Stimulated activated naive CD8-positive, alpha-beta T cell treated with anti-CD3 and anti-CD28 coated beads, Interleukin-15, Interleukin-2, amounts not matched to agents 100 ng/mL and 50 ng/mL, for 24 hours (primary cell): ENCODE measurements around the gene KRIT1.
"Not testable (repeated sequence)": the region's sequence is repeated elsewhere in the genome, so short reads cannot be mapped to it uniquely, and the experiment has no call there.

Experiments used
- H3K27ac Mint-ChIP-seq: one replicate; pipeline ENCODE4 v1.8.0; 2021; ENCODE audit warnings: mild to moderate bottlenecking, mixed read lengths
- H3K27me3 Mint-ChIP-seq: one replicate; pipeline ENCODE4 v1.8.0; 2021; ENCODE audit warnings: mixed read lengths
- H3K36me3 Mint-ChIP-seq: one replicate; pipeline ENCODE4 v1.8.0; 2021; ENCODE audit warnings: low read depth, mixed read lengths
- H3K4me1 Mint-ChIP-seq: one replicate; pipeline ENCODE4 v1.8.0; 2021; ENCODE audit warnings: low read depth, mixed read lengths
- H3K4me3 Mint-ChIP-seq: one replicate; pipeline ENCODE4 v1.8.0; 2021; ENCODE audit warnings: mild to moderate bottlenecking, mixed read lengths
- H3K9me3 Mint-ChIP-seq: one replicate; pipeline ENCODE4 v1.8.0; 2021; ENCODE audit warnings: mixed read lengths

The KRIT1 gene

DNA sequence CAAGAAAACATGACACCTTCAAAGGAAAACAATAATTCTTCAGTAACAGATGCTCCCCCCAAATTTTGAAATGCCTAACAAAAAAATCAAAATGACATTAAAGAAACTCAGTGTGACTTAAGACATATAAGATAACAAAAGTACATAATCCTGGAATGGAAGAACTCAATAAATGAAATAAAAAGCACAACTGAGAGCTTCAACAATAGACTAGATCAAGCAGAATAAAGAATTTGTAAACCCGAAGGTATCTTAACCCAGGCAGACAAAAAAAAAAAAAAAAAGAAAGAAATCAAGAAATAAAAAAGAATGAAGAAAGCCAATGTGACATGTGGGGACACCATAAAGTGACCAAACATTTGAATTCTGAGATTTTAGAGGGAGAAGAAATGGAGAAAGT, 39.0 kb downstream of the KRIT1 start:
- H3K36me3 Mint-ChIP-seq, result peaks cover 84% of the 10 kb centered on the region
- H3K9me3 Mint-ChIP-seq, result peaks cover 14% of the 10 kb centered on the region
- H3K27ac Mint-ChIP-seq, result no peak overlapping the region
- peaks cover 16% of the 10 kb centered on the region for H3K4me1 Mint-ChIP-seq
- H3K27me3 Mint-ChIP-seq, result no peaks in the 10 kb centered on the region
- no peak overlapping the region for H3K4me3 Mint-ChIP-seq

DNA sequence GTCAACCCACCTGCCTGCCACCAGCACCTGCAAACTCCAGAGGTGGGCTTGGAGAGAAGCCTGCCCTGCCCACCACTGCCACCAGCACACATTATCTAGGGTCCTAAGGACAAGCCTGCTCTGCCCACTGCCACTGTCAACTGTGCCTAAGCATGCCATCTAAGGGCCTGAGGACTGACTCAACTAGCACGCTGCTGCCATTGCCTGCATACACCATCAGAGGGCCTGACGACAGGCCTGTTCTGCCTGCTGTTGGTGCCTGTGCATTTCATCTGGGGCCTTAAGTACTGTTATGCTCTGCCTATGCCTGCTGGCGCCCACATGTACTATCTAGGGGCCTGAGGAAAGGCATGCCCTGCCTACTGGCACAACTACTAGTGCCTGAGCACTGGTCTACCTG, 39.7 kb downstream of the KRIT1 start:
- H3K9me3 Mint-ChIP-seq, result peaks cover 14% of the 10 kb centered on the region
- H3K36me3 Mint-ChIP-seq, result peaks cover 81% of the 10 kb centered on the region
- H3K27me3 Mint-ChIP-seq, result no peaks in the 10 kb centered on the region

DNA sequence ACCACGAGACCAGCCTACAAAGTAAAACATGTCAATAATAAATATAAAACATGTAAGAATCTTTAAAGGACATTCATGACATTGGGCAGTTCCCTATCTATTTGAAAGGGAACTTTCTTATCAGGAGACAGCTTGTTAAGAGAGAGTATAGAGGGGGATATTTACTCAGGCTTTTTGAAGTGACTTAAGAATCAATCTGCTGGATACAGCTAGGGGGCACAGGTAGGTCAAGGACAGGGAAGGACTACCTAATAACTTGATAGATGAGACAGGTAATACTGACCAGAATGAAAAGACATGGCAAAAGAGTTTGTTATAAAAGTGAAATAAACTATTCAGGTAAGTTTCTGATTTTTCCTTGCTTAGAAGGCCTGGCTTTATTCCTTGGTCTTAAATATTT, 44.9 kb downstream of the KRIT1 start:
- Mint-ChIP-seq H3K4me3 (no peak overlapping the region), H3K9me3 (no peaks in the 10 kb centered on the region), H3K27ac (no peak overlapping the region), H3K27me3 (no peaks in the 10 kb centered on the region), H3K4me1 (no peaks in the 10 kb centered on the region), H3K36me3 (peaks cover 65% of the 10 kb centered on the region)

More for the DNA sequence above, 39.7 kb downstream of the KRIT1 start:
- Mint-ChIP-seq H3K27ac (no peak overlapping the region), H3K4me1 (peaks cover 16% of the 10 kb centered on the region), H3K4me3 (no peak overlapping the region)

DNA sequence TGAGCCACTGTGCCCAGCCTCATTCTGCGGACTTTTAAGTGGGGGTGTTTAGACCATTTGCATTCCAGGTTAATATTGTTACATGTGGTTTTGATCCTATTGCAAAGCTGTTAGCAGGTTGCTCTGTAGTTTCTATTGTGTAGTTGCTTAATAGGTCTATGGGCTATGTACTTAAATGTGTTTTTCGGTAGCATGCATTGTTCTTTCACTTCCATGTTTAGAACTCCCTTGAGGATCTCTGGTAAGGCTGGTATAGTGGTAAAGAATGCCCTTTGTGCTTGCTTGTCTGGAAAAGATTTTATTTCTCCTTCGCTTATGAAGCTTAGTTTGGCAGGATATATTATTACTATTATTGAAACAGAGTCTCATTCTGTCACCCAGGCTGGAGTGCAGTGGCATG, 53.4 kb downstream of the KRIT1 start:
- Mint-ChIP-seq H3K9me3 (peaks cover 12% of the 10 kb centered on the region), H3K36me3 (peaks cover 37% of the 10 kb centered on the region), H3K27ac (no peak overlapping the region), H3K4me3 (no peak overlapping the region), H3K27me3 (no peaks in the 10 kb centered on the region), H3K4me1 (no peaks in the 10 kb centered on the region)

DNA sequence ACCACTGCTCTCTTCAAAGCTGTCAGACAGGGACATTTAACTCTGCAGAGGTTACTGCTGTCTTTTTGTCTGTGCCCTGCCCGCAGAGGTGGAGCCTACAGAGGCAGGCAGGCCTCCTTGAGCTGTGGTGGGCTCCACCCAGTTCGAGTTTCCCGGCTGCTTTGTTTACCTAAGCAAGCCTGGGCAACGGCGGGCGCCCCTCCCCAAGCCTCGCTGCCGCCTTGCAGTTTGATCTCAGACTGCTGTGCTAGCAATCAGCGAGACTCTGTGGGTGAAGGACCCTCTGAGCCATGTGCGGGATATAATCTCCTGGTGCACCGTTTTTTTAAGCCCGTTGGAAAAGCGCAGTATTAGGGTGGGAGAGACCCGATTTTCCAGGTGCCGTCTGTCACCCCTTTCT, 56.5 kb downstream of the KRIT1 start:
- H3K4me1 Mint-ChIP-seq, H3K4me3 Mint-ChIP-seq, H3K27me3 Mint-ChIP-seq, H3K27ac Mint-ChIP-seq: not testable (repeated sequence)
- Mint-ChIP-seq H3K36me3 (peaks cover 23% of the 10 kb centered on the region), H3K9me3 (peaks cover 12% of the 10 kb centered on the region)

DNA sequence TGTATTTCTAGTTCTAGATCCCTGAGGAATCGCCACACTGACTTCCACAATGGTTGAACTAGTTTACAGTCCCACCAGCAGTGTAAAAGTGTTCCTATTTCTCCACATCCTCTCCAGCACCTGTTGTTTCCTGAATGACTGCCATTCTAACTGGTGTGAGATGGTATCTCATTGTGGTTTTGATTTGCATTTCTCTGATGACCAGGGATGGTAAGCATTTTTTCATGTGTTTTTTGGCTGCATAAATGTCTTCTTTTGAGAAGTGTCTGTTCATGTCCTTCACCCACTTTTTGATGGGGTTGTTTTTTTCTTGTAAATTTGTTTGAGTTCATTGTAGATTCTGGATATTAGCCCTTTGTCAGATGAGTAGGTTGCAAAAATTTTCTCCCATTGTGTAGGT, 61.4 kb downstream of the KRIT1 start:
- not testable (repeated sequence) for H3K27ac Mint-ChIP-seq, H3K36me3 Mint-ChIP-seq, H3K27me3 Mint-ChIP-seq, H3K4me3 Mint-ChIP-seq, H3K4me1 Mint-ChIP-seq, H3K9me3 Mint-ChIP-seq

DNA sequence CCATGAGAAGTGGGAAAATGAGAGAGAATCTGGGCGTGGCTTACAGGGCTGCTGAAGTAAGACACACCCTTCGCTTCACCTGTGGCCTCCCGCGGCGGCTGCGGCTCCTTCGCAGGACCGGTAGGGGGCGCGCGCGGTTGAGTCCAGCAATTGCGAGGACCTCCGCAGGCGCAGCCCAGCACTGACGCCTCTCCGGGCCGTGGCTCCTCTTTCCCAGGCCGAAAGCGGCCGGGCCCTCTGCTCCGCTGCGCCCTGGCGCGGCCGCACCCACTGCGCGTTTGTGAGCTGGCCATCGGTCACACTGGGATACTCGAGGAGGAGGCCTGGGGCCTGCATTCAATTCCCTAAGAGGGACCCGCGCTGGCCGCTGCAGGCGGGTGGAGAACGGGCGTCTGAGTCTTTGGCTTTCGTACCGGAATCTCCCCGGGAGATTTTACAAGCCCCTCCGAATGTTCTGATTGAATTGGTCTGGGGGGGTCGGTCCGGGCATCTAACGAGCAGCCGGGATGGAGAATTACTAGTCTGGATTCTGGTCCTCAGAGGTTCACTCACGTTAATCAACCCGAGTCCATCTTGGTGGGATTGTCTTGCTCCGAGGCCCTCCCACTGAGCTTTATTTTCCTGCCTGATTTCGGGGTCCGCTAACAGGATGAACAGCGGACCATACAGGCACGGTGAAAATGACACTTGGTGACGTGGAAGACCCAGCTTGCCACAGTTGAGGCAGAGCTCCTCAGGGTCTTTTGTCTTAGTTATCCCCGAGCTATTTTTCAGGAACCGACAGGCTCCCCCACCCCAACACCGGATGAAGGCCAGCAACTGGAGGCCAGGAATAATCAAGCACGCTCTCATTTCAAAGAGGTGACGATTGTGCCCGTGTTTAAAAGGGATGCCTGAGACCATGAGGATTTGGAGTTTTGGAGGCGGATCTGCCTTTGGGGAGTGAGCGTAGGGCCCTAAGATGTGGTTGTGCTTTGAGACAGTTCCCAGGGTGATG, 66.5 kb downstream of the KRIT1 start, which contains the start of gene LRRD1:
Gene LRRD1, minus strand, starts transcription at position 215 of the 997 bp plus-strand sequence. CDS start 13,940 bp downstream, outside the sequence.
- Mint-ChIP-seq H3K36me3 (no peaks in the 10 kb centered on the region), H3K4me3 (peak within 1 kb of the TSS; percentile 75), H3K27me3 (peaks cover 11% of the 10 kb centered on the region), H3K4me1 (peaks cover 7% of the 10 kb centered on the region), H3K9me3 (no peaks in the 10 kb centered on the region), H3K27ac (no peak within 1 kb of the TSS)

DNA sequence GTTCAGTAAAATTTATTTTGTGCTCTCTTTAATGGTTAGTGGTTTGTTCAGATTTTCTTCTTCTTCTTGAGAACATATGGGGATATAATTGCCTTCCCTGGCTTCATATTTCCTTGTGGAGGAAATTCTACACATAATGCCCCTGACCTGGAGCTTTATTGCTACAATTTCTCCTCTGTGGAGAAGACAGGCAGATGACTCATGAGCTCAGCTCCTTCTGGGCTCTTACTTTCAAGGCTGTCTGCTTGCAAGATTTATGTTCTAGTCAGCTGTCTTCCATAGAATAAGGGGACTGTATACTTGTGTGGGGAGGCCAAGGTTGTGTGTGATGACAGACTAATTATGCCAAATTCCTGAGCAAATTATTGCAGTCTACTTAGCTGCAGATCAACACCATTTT, 68.4 kb downstream of the KRIT1 start:
- H3K27me3 Mint-ChIP-seq, result peaks cover 15% of the 10 kb centered on the region
- no peaks in the 10 kb centered on the region for H3K9me3 Mint-ChIP-seq
- H3K4me1 Mint-ChIP-seq, result peaks cover 7% of the 10 kb centered on the region
- no peak overlapping the region for H3K27ac Mint-ChIP-seq
- no peak overlapping the region for H3K4me3 Mint-ChIP-seq
- no peaks in the 10 kb centered on the region for H3K36me3 Mint-ChIP-seq

DNA sequence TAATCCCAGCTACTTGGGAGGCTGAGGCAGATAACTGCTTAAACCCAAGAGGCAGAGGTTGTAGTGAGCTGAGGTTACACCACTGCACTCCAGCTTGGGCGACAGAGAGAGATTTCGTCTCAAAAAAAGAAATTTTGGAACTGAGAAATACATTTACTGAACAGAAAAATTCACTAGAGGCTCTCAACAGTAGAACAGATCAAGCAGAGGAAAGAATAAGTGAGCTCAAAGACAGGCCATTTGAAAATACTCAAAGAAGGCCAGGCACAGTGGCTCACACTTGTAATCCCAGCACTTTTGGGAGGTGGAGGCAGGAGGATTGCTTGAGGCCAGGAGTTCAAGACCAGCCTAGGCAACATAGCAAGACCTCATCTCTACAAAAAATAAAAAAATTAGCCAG, 76.2 kb downstream of the KRIT1 start:
- H3K4me1 Mint-ChIP-seq, result not testable (repeated sequence)

DNA sequence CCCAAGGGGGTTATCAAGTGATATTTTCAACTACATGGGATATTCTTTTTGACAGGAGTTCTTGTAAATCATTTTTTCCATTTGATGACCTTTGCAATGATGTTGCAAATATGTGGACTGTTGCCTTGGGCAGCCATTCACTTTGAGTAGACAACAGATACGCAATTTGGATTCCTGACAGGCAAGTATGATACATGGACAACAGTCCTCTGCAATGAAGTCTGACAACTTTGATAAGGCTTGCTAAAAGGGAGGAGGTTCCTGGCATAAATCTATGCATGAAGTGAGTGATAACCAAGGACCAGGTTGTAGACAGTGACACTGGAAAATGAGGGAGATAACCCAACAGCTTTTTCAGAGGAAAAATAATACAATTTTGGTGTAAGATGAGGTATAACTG, 84.4 kb downstream of the KRIT1 start:
- no peaks in the 10 kb centered on the region for H3K36me3 Mint-ChIP-seq
- no peaks in the 10 kb centered on the region for H3K4me1 Mint-ChIP-seq
- H3K27me3 Mint-ChIP-seq, result peaks cover 6% of the 10 kb centered on the region
- no peak overlapping the region for H3K27ac Mint-ChIP-seq
- H3K9me3 Mint-ChIP-seq, result no peaks in the 10 kb centered on the region
- H3K4me3 Mint-ChIP-seq, result no peak overlapping the region

More for the DNA sequence above, 76.2 kb downstream of the KRIT1 start:
- H3K27me3 Mint-ChIP-seq, H3K27ac Mint-ChIP-seq, H3K4me3 Mint-ChIP-seq, H3K9me3 Mint-ChIP-seq, H3K36me3 Mint-ChIP-seq: not testable (repeated sequence)

DNA sequence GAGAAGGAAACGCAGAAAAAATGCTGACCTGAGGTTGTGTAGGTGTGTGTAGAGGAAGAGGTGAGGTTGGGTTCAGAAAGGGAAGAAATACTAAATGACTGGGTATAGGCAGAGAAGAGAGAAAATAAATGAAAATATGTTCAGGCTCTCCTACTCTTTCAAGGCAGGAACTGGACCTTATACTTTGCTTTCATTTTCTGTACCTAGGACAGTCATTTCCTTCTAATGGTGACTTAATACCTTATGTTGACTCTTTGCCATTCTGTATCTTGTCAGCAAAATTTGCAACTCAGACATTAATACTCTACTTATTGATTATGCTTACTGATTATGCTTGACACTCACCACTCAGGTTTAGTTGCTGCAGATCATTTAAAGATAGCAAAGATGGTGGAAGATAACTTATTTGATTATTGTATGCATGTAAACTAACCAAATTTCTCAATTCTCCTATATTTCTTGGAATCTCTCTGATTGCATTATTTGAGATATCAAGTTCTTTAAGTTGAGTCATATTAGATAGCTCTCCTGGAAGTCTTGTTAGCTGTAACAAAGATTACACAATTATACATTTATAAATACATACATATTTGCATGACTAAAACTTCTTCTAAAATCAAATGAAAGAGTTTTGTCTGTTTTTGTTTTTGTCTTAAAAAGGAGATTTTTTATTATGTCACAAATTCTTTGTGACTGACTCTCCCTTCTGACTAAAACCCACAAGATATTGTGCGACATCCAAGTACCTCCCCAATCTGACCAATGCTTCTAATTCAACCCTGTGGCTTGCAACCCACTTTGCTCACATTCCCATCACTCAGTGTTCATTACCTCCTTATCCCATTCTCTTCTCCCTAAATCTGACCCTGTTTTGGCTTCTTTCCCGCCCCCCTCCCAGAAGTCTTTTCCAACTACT, 86.8 kb downstream of the KRIT1 start:
- Mint-ChIP-seq H3K4me1 (no peaks in the 10 kb centered on the region), H3K27ac (no peak overlapping the region), H3K4me3 (no peak overlapping the region), H3K9me3 (no peaks in the 10 kb centered on the region), H3K27me3 (peaks cover 6% of the 10 kb centered on the region), H3K36me3 (no peaks in the 10 kb centered on the region)

DNA sequence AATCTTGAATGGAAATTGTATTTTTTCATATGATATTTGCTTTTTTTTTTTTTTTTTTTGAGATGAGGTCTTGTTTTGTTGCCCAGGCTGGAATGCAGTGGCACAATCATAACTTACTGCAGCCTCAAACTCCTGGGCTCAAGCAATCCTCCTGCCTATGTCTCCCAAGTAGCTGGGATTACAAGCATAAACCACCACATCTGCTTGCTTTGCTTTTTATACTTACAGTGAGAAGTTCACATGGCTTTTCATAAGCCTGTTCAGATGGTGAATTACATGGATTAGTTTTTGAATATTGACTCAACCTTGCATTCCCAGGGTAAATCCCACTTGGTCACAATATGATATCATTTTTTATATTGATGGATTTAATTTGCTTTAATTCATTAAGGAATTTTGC, 88.7 kb downstream of the KRIT1 start:
- Mint-ChIP-seq H3K27ac (no peak overlapping the region), H3K36me3 (no peaks in the 10 kb centered on the region), H3K4me3 (no peak overlapping the region), H3K4me1 (no peaks in the 10 kb centered on the region), H3K9me3 (no peaks in the 10 kb centered on the region), H3K27me3 (no peaks in the 10 kb centered on the region)

DNA sequence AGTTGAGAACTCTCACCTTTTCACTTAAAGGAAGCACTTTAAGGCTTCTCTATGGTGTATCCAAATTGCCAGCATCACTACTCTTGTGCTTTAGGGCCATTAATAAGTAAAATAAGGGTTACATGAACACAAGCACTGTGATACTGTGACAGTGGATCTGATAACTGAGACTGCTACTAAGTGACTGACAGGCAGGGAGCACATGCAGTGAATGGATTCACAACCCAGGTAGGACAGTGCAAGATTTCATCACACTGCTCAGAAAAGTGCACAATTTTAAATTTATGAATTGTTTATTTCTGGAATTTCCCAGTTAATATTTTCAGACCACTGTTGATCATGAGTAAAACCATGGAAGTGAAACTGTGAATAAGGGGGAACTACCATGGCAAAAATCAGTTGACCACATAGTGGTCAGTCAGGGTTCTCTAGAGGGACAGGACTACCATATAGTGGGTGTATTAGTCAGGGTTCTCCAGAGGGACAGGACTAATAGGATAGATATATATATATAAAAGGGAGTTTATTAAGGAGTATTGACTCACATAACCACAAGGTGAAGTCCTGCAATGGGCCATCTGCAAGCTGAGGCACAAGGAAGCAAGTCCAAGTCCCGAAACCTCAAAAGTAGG, 90.5 kb downstream of the KRIT1 start:
- Mint-ChIP-seq H3K27ac (no peak overlapping the region), H3K4me1 (no peaks in the 10 kb centered on the region), H3K36me3 (no peaks in the 10 kb centered on the region), H3K27me3 (no peaks in the 10 kb centered on the region), H3K9me3 (no peaks in the 10 kb centered on the region), H3K4me3 (no peak overlapping the region)

DNA sequence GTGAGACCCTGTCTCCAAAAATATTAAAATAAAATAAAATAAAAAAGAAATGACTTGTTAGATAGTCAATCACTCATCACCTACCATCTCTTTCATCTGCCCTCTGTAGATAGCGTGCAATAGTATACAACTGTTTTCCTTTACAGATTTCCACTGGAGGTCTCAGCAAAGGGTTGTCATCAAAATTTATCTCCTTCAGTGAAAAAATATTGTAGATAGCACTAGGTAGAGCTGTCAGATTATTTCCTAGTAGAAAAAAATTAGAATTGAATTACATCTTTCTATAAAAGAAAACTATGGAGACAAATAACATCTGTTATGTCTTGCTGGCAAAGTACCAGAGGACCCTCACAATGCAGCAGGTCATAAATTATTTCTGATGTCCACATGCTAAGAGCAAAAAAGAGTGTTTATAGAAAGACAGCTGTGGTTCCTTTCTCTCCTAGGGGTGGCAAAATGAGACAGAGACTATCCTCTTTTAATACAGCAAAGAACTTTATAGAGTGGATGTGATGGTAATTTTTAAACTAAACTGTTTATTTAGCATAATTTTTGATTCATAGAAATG, 95.2 kb downstream of the KRIT1 start:
- no peak overlapping the region for H3K4me3 Mint-ChIP-seq
- H3K9me3 Mint-ChIP-seq, result no peaks in the 10 kb centered on the region
- no peaks in the 10 kb centered on the region for H3K27me3 Mint-ChIP-seq
- no peak overlapping the region for H3K27ac Mint-ChIP-seq
- H3K4me1 Mint-ChIP-seq, result no peaks in the 10 kb centered on the region
- H3K36me3 Mint-ChIP-seq, result no peaks in the 10 kb centered on the region
